ENCODE data around the gene GPAM.

DNA sequence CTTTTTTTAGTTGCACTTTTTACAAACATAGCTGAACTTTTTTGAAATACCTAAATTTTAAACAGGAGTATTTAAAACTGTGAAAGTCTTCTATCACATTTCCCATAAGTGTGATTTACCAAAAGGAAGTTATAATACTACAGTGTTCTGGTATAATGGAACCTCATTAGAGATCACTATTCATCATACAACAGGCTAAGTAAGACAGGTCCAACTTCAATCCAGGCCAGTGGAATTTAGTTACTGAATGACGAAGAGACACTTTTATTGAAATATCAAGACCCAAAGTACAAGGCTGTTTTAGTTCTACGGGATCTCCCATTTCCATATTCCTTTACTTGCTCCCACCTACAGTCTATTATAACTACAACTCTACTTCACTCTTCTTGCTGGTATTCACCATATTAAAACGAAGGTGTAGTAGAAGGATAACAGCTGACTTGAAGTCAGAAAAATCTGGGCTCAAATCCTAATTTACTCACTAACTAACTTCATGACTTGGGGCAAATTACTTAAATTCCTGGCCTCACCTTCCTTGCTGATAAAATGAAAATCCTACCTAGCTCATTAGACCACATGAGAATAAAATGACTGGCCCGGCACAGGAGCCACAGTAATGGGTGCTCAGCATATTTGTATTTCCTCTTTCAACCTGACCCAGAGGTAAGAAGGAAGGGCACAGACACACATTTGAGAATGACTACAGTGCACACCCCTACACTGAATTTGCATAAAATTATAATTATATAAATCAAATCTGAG is 21.6 kb downstream of the GPAM start:
- TF ChIP-seq EZH2phosphoT487 (IDR thresholded peaks at IDR 0.05; ENCODE audit: insufficient read depth, low read depth) (no peak), EZH2 (IDR thresholded peaks at IDR 0.05; ENCODE audit: insufficient read depth, poor library complexity, severe bottlenecking) (no peak)

Data from GM23248 (cell line).